C4-2B (cell line): ENCODE measurements around the gene AMMECR1.

Source experiments
- H3K27ac ChIP-seq: fragments of 450-650 bp; 2 replicates; pipeline ENCODE4 v1.5.1; 2017
- ZFX ChIP-seq: fragments of 450-650 bp; IDR thresholded peaks from 2 replicates; pipeline ENCODE4 v1.6.1; 2017
- TF ChIP-seq, protein P1 (sequence below): fragments of 450-650 bp; conservative IDR thresholded peaks from 2 replicates; pipeline ENCODE4 v1.5.1; 2017; ENCODE audit warnings: mild to moderate bottlenecking

The AMMECR1 gene

DNA sequence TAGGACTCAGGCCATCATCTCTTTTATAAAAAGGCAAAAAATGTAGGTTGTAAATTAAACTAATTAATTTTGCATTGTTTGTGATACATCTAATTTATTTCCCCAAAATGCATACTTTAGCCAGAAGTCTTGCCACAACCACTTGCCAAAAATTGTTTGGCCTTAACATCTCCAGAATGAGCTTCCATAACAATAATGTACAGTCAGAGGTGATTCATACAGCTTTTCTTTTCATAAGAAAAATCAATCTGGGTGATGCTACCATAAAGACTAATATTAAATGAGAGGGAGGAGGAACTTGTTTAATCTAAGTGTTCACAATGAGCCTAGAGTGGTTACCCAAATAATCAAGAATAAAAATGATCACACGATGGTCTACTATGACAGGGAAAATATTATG, 59.3 kb downstream of the AMMECR1 start:
- H3K27ac ChIP-seq, result no peak overlapping the region
- TF ChIP-seq, protein P1, sequence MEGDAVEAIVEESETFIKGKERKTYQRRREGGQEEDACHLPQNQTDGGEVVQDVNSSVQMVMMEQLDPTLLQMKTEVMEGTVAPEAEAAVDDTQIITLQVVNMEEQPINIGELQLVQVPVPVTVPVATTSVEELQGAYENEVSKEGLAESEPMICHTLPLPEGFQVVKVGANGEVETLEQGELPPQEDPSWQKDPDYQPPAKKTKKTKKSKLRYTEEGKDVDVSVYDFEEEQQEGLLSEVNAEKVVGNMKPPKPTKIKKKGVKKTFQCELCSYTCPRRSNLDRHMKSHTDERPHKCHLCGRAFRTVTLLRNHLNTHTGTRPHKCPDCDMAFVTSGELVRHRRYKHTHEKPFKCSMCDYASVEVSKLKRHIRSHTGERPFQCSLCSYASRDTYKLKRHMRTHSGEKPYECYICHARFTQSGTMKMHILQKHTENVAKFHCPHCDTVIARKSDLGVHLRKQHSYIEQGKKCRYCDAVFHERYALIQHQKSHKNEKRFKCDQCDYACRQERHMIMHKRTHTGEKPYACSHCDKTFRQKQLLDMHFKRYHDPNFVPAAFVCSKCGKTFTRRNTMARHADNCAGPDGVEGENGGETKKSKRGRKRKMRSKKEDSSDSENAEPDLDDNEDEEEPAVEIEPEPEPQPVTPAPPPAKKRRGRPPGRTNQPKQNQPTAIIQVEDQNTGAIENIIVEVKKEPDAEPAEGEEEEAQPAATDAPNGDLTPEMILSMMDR, result no peak
- TF ChIP-seq ZFX, result no peak

- TF ChIP-seq, protein P1, result no peak
- TF ChIP-seq ZFX, result no peak
Measured at GRCh38 chrX:110257889-110258288, 60.0 kb downstream of the AMMECR1 start.

GRCh38 chrX:110252711-110253110, 65.2 kb downstream of the AMMECR1 start:
- TF ChIP-seq, protein P1, result no peak
- TF ChIP-seq ZFX, result no peak
- H3K27ac ChIP-seq, result no peak overlapping the region

More at GRCh38 chrX:110257889-110258288, 60.0 kb downstream of the AMMECR1 start:
- no peak overlapping the region for H3K27ac ChIP-seq

GRCh38 chrX:110251961-110252360, 65.9 kb downstream of the AMMECR1 start:
- H3K27ac ChIP-seq, result no peak overlapping the region
- no peak for TF ChIP-seq ZFX
- TF ChIP-seq, protein P1, result no peak

- H3K27ac ChIP-seq, result no peak overlapping the region
- TF ChIP-seq, protein P1, result no peak
- TF ChIP-seq ZFX, result no peak
Measured at GRCh38 chrX:110251526-110251925, 66.4 kb downstream of the AMMECR1 start.

GRCh38 chrX:110250847-110251246, 67.0 kb downstream of the AMMECR1 start:
- no peak overlapping the region for H3K27ac ChIP-seq
- no peak for TF ChIP-seq ZFX
- TF ChIP-seq, protein P1, result no peak

DNA sequence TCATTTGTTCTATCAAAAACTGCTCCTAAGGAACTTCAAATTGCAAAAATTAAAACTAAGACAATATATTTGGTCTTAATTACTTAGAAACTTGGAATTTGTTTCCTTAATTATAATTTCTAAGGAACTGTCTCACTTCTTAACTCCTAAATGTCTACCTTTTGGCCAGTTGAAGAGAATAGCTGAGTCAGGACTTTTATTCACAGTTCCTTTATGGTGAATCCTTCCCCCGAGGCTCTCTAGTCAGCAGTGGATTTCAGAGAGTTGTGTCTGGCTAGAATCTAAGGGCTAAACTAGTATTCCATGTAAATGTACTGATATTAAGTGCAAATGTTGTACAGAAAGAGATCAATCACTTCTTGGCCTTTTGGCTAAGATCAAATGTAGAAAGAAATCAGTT, 69.3 kb downstream of the AMMECR1 start:
- no peak for TF ChIP-seq ZFX
- TF ChIP-seq, protein P1, result no peak
- H3K27ac ChIP-seq, result no peak overlapping the region
